HG03469 (cell line): ENCODE results near the gene BTG4.

ENCODE experiments used
- ATAC-seq: cut with Tn5 transposase; IDR thresholded peaks from one replicate; pipeline ENCODE4 v1.9.1; 2021; ENCODE audit warnings: mild to moderate bottlenecking, moderate library complexity, moderate number of reproducible peaks; ENCODE audit not compliant: unreplicated experiment

BTG4 gene

DNA sequence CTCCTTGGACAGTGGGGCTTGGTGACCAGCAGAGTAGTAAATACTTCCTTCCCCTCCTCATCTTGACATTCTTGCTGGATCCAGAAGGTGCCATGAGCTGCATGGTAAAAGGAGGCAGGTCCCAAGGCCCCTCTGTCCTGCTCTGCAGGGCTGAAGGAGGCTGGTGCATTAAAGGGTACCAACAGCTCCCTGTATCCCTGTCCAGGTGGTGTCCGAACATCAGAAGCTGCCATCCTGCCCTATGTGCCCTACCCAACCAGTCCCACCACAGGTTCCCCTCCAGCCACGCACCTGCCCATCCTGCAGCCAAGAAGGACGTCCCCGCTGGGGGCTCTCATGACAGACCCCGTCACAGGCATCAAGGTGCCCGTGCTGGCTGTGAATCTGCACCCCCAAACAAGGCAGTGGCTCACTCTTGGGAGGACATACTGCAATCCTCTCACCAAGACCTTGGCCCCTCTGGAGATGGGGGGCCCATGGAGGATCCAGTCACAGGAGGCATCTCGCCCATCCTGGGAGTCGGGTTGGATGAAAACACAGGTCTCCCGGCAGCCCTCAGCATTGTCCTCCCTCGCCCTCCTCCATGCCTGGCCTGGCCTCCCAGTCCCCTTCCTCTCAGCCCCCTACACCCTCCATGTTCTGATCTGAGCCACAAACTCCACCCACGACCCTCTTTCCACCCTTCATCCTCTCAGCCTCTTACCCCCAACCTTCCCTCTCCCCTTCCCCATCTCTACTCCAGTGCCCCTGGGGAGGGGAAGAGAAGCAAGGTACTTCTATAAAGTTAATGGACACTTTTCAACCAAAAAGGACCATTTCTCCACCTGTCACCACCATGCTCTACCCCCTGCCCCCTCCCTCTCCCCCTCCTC, 55.1 kb downstream of the BTG4 start:
- no peak for ATAC-seq

DNA sequence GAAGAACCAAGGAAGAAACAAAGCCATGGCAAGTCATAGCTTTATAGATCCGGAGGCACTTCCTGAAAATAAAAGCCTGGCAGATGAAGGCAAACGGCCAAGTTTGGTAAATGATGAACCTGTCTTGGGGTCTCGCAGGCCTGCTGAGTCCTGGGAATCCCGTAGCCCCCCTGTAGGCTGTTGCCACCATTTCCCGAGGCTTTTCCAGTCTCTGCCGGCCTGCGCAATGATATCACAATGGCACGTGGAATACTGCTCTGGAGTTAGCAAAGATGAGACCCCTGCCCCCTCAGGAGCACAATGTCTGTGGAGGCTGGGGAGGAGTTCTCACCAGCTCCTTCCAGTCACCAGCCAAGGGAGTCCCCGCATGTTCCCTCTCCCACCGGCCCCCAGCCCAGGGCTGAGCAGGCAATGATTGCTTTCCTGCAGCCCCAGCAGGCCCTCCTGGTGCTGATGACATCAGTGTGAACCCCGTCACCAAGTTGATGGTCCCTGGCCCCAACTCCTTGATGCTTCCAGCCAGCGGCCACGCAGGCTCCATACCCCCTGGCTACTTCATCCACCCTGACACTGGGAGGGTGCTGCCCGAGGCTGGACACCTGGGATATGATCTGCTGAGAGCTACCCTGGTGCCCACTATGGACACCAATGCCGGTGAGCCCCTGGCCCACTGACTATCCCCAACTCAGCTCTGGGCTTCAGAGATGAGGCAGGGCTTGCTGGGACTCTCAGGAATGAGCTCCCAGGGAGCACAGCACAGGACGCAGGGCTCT, 55.9 kb downstream of the BTG4 start:
- ATAC-seq = no peak

DNA sequence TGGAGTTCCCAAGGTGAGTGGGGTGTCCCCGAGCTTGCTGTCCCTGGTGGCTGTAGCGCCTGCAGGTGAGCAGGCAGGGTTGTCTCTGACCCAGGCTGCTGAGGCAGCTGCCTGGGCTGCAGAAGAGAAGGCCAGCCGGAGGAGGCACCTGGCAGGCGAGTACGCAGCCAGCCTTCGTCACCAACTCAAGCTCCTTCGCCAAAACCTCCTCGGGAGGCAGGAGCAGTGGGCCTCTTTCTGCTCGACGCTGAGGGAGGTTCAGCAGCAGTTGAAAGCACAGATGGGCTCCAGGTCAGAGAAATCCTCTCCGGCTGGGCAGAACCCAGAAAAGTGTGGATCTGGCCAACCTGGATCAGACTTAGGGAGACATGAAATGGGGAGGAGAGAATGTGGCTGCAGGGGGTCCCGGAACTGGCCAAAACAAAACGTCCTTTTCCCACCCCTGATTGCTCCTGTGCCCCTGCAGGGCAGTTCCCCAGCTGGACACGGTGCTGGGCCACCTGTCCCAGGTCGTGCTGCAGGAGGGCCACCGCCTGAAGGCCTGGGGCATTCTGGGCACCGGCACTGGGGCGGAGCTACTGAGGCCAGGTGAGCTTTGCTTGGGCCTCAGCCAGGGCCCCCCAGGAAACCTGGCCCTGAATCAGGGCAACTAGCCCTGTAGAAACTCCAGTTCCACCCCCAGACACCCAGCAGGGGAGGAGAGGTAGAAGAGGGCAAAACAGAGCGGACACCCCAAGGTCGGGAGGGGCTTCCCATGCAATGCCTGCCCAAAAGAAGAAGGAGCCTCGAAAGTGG, 56.7 kb downstream of the BTG4 start:
- no peak for ATAC-seq

DNA sequence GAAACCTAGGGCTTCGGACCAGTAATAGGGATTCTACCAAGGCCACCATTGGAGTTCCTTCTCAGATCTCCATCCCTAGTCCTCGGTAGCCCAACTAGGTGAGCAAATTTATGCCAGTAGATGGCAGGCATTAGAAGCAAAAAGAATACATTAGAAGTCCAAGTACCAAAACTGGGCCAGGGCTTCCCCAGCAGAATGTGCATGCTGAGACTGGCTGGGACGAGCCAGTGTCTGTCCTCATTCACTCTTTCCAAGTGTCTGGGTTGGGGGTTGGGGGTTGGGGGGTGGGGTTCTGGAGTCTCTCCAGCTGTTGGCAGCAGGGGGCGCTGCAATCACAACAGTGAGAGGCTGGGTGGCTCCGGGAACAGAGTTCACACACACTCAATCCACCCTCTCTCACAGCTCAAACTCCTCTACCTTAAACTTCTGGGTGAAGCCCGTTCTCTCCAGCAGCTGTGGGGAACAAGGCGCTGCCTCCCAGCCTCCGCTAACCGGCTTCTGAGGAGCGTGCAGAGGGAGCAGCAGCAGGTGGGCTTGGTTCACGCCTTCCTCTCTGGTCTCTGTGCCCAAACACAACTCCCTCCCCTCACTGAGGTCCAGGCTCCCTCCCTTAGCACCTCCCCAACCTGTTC, 57.5 kb downstream of the BTG4 start:
- no peak for ATAC-seq

DNA sequence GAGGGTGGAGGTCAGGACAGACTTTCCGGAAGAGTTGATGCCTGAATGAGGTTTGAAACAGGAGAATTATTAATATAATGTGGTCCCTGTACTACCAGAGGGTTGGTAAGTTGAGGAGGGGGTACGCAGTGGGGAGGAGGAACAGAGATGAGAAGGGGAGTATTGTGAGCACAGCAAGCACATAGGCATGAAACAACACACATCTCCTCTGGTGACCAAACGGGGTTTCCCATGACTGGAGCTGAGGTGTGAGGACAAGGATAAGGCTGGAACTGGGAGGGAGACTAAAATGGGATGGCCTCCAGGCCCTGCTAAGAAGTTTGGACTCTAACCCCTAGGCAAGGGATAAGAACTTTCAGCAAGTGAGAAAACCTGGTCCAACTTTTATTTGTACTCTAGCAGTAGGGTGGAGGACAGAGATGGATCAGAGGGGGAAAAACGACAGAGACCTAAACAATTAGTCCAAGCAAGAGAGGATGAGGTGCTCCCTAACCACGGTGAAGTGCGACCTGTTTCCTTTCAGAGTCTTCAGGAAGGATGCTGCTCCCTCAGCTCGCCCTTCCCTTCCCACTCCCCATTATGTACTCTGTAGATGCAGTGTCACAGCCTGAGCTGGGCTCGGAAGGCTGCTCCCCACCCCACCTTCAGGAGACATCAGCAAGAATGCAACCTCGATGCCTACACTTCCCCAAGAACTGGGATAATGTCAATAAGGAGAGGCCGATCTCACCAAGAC, 59.2 kb downstream of the BTG4 start:
- no peak for ATAC-seq

DNA sequence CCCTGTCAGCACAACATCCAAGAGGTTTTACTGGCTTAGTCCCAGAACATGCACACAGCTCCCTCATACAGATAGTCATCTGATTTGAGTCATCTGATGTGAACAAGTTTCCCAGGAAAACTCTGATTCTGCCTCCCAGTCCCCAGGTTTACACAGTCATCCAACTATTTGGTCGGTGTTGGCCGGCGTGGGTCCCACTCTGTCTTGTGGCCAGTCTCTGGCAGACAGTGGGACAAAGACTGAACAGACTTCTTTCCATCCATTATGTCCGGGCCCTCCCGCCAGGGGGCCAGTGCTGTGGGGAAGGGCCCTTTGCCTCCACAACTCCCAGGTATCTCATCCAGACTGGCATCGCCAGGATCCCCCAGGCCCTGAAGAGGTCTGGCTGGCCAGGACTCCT, 60.0 kb downstream of the BTG4 start:
- no peak for ATAC-seq

DNA sequence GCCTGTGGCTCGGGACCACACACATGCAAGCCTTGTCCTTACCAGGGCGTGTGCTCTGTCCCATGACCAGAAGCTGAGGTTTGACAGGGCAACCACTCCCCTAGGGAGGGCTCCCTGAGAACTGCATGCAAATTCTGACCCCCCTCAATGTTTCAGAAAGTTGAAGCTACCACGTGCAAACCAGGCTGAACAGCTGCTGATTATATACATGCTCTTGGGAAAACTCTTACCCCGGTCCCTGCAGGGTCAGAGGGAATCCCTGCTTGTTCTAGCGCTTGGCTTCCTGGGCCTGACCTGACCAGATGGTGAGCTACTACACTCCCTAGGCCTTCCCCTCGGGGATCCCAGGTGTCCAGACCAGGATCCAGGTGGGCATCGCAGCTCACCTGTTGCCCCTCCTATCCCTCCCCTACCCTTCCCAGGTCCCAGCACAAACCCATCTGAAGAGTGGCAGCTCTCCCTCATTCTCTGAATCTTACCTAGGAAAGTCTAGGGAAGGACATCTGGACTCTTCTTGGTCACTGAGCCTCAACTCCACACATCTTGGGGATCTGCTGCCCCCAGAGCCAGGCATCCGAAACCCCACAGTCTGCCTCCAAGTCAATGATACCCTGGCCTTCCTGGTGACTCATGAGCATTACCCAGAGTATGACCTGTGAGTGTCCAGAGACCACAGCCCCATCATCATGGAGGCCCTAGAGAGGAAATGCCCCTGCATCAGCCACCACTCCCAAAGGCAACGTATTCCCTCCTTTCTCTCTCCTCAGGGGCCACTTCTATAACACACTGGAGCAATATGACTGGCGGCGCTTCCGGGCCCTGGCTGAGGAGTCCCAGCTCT, 61.5 kb downstream of the BTG4 start:
- ATAC-seq = peak; percentile 73

DNA sequence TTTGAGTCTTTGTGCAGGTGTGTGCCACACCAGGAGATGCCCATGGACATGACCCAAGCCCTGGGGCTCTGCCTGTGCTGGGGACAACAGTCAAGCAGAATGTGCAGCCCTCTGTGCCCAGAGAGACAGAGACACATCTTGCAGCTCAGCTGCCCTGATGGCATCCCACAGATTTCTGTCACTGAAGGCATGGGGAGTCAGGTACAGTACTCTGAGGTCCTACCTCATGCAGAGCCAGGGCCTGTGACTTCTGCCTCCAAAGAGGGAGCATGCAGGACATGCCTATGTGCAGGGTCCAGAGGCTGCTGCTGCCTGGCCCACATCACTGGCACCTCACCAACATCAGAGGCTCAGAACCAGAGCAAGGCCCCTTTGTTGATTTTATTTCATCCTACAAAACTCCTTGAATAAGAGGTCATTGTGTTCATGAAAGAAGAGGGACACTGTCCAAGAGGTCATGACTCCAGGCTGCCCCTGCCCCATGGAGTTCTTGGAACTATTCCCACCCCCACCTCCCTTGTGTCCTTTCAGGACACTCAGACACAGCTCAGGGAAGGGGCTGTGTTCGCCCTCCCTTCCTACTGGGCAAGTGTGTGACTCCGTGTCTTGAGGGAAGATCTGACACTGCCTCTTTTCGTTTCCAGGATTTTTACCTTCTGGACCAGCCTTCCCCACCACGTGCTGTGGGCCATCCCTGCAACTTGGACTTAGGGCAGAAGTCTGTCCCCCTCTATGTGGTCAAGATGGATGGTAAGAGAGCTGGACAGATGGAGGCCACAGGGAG, 62.3 kb downstream of the BTG4 start:
- no peak for ATAC-seq

DNA sequence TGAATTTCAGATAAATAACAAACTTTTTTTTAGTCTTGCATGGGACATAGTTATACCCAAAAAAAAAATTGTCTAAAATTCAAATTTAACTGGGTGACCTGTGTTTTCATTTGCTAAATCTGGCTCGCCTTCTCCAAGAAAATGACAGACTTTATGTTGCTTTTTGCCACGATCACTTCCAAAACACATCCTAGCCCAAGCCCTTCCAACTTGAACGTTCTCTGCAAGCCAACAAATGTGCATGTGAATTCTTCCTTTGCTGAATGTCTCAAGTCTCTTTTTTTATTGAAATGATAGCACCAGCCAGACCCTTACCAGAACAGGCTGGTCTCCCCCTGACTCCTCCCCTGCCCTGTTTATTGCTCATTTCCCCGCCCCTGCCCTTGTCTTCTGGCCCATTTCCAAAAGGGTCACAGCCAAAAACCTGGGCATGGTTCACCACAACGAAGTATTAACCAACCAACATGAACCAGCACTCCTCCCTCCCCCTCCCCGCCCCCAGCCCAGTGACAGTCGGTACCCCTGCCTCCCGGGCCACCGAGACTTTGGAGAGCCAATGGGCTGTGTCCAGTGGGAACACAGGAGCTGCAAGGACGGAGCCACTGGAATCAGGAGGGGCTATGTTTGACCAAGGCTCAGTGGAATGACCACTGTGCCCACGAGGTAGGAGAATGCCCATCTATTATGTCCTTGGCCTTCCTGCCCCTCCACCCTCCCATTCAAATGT, 63.2 kb downstream of the BTG4 start:
- no peak for ATAC-seq

DNA sequence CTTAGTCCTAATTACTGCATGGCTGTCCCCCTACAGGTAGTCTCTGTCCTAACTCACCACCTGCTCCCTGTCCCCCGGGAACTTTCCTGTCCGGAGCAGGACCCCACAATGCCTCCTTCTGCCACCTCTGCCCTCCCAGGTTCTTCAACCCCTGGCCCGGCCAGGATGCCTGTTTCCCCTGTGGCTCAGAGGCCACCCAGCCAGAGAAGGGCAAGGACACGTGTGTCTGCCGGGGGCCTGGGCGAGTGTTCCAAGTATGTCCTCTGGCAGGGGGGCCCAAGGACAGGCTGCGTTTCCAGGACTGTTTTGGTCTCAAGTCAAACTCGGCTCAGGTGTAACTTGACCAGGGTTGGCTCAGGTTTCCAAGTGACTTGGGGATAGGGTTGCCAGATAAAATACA, 63.8 kb downstream of the BTG4 start:
- no peak for ATAC-seq

DNA sequence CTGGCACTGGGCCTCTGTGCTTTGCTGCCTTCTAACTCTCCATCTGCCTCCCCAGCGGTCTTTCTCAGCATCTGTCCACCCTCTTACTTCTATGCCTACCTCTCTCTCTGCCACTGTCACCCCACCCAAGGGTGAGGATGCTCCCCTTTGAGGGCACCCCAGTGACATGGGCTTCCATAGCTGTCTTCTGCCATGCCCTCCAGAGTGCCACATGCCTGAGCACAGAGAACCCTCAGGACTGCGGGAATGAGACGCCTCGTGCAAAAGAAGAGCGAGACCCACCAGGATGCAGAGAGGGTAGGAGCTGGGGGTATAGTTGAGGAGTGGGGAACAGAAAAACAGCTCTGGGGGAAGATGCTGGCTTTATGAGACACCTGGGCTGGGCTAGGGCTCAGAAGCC, 64.3 kb downstream of the BTG4 start:
- ATAC-seq = no peak

DNA sequence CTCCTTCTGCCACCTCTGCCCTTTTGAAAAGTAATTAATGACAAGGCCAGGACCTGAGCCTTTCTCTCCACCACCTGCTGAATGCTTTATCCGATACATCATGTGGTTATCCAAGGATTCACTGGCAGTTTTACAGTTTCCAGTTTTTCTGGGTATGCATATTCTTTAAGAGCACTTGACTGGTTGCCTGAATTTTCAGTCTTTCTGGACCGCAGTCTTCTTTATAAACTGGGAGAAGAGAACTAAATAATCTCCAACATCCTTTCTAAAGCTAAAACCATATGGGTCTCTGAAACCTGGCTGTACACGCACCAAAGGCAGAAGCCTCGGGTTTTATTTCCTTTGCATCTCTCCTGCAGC, 65.1 kb downstream of the BTG4 start:
- ATAC-seq = no peak

DNA sequence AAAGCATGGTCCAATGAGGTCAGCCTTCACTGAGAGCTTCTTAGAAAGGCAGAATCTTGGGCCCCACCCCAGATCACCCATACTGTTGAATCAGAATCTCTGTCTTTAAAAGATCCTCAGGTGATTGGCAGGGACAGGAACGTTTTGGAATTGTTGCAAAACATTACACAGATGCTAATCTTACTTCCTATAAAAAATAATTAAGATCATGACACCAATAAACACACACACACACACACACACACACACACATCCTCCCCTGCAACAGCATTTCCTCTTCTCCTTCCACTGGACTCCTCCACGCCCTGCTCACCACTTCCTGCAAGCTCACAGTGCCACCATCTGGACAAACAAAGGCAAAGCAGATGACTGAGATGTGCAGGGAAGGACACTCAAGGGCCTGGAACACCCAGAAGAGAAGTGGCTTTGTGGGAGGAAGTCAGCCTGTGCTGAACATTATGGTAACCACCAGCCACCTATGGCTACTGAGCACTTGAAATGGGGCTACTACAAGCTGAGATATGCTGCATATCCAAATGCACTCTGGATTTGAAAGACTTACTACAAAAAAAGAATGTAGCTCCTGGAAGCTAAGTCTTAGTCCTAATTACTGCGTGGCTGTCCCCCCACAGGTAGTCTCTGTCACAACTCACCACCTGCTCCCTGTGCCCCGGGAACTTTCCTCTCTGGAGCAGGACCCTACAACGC, 65.6 kb downstream of the BTG4 start:
- peak; percentile 78 for ATAC-seq

DNA sequence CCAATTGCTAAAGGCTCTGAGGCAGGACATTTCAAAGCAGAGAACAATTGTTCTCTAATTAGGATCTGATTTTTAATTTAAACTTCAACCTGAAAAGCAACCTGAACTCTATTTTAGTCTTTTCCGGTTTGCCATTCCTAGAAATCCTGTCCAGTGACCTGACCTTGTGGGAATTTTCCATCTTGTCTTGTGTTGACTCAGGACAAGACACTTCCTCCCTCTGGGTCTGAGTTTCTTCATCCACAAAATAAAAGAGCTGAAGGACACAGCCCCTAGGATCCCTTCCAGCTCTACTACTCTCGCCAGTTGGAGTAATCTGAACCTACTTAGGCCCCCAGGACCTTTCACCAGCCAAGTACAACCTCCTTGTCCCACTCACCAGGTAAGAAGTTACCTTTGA, 66.6 kb downstream of the BTG4 start:
- ATAC-seq = no peak
